GM21526 (cell line): Measurements from ENCODE around the gene TTC39A.

Experiments
- ATAC-seq: cut with Tn5 transposase; IDR thresholded peaks from one replicate; pipeline ENCODE4 v1.9.1; 2021; ENCODE audit warnings: moderate library complexity; ENCODE audit not compliant: unreplicated experiment, low FRiP score

Gene TTC39A

GRCh38 chr1:51317798-51318197 is 12.6 kb downstream of the TTC39A start:
- ATAC-seq: no peak

GRCh38 chr1:51316846-51317120 is 13.6 kb downstream of the TTC39A start:
- ATAC-seq: no peak

GRCh38 chr1:51316113-51316845 is 14.1 kb downstream of the TTC39A start:
- no peak for ATAC-seq

- no peak for ATAC-seq
Measured at GRCh38 chr1:51314974-51315373, 15.4 kb downstream of the TTC39A start.

GRCh38 chr1:51313961-51314777 is 16.2 kb downstream of the TTC39A start:
- no peak for ATAC-seq

GRCh38 chr1:51313268-51313852 is 17.0 kb downstream of the TTC39A start:
- ATAC-seq: no peak

- ATAC-seq: no peak
Measured at GRCh38 chr1:51312718-51313117, 17.6 kb downstream of the TTC39A start.

GRCh38 chr1:51311826-51312225 is 18.5 kb downstream of the TTC39A start:
- ATAC-seq: no peak

- no peak for ATAC-seq
Measured at GRCh38 chr1:51310871-51311613, 19.3 kb downstream of the TTC39A start.

- ATAC-seq: no peak
Measured at GRCh38 chr1:51309291-51309690, 21.1 kb downstream of the TTC39A start.

- ATAC-seq: no peak
Measured at GRCh38 chr1:51308636-51309035, 21.7 kb downstream of the TTC39A start.

- ATAC-seq: no peak
Measured at GRCh38 chr1:51306950-51307349, 23.4 kb downstream of the TTC39A start.

GRCh38 chr1:51305371-51305823 is 25.0 kb downstream of the TTC39A start:
- ATAC-seq: no peak

- no peak for ATAC-seq
Measured at GRCh38 chr1:51304360-51304759, 26.0 kb downstream of the TTC39A start.

- ATAC-seq: no peak
Measured at GRCh38 chr1:51303751-51304251, 26.6 kb downstream of the TTC39A start.

- no peak for ATAC-seq
Measured at GRCh38 chr1:51303315-51303714, 27.0 kb downstream of the TTC39A start.

- ATAC-seq: no peak
Measured at GRCh38 chr1:51302746-51303145, 27.6 kb downstream of the TTC39A start.

GRCh38 chr1:51302270-51302669 is 28.1 kb downstream of the TTC39A start:
- ATAC-seq: no peak

GRCh38 chr1:51301844-51302162 is 28.6 kb downstream of the TTC39A start:
- ATAC-seq: no peak

- no peak for ATAC-seq
Measured at GRCh38 chr1:51301152-51301843, 29.1 kb downstream of the TTC39A start.
